Suprapubic skin (tissue), 4 donors: Measurements from ENCODE around the gene GLOD5.

Experiments used
- POLR2A ChIP-seq, 2 donors: fragments of 450-650 bp; IDR thresholded peaks; one replicate each; pipeline ENCODE4 v1.6.1; 2017; ENCODE audit warnings: antibody characterized with exemption in 2 of 2, mild to moderate bottlenecking in 2 of 2, moderate library complexity in 2 of 2
- POLR2AphosphoS5 ChIP-seq, 3 donors: sonication (generic); formaldehyde crosslinking; IDR thresholded peaks; one replicate each; pipeline ENCODE4 v1.6.1; 2017; ENCODE audit warnings: antibody characterized with exemption in 3 of 3

GRCh38 chrX:48741834-48742233 is 19.7 kb upstream of the GLOD5 start:
- TF ChIP-seq POLR2AphosphoS5 (IDR thresholded peaks at IDR 0.05) (no peak), POLR2A (IDR thresholded peaks at IDR 0.05) (no peak)
